Aorta (tissue), 5 donors: ENCODE data around the gene GABRG3. TPM values are rescaled to one million over a fixed set of nuclear protein-coding genes. Genes with fewer than 3 reads are reported as not detected.

ENCODE experiments used
- ATAC-seq: fragments of 200-7000 bp; cut with Tn5 transposase; one replicate; pipeline ENCODE4 v1.9.1; 2022; ENCODE audit warnings: moderate library complexity; ENCODE audit not compliant: low FRiP score
- DNase-seq, 2 donors: peaks; one replicate each; pipeline ENCODE4 v3.0.0-alpha.2; 2020
- H3K27ac ChIP-seq, 2 donors: one replicate each; pipeline ENCODE4 v1.5.1; 2013; ENCODE audit warnings: low read length in 2 of 2, mild to moderate bottlenecking in 2 of 2, moderate library complexity in 2 of 2, control low read depth in 1 of 2, inconsistent platforms in 1 of 2, low read depth in 1 of 2
- H3K27me3 ChIP-seq, 2 donors: one replicate each; pipeline ENCODE4 v1.6.1; 2013; ENCODE audit warnings: control low read depth in 1 of 2, low read length in 1 of 2, mild to moderate bottlenecking in 1 of 2, moderate library complexity in 1 of 2; ENCODE audit not compliant: insufficient read depth in 2 of 2, control insufficient read depth in 1 of 2
- H3K36me3 ChIP-seq, 2 donors: one replicate each; pipeline ENCODE4 v1.6.1; 2013; ENCODE audit warnings: control low read depth in 1 of 2, low read length in 1 of 2, mild to moderate bottlenecking in 1 of 2; ENCODE audit not compliant: insufficient read depth in 2 of 2, control insufficient read depth in 1 of 2
- H3K4me1 ChIP-seq, 2 donors: one replicate each; pipeline ENCODE4 v1.6.1; 2013; ENCODE audit warnings: low read length in 2 of 2, control low read depth in 1 of 2, mild to moderate bottlenecking in 1 of 2, moderate library complexity in 1 of 2; ENCODE audit not compliant: insufficient read depth in 2 of 2, control insufficient read depth in 1 of 2
- H3K4me3 ChIP-seq, 2 donors: one replicate each; pipeline ENCODE4 v1.5.1; 2013; ENCODE audit warnings: low read length in 2 of 2, control low read depth in 1 of 2, mild to moderate bottlenecking in 1 of 2
- H3K9me3 ChIP-seq: one replicate; pipeline ENCODE4 v1.6.1; 2013; ENCODE audit warnings: mild to moderate bottlenecking, low read length; ENCODE audit not compliant: control insufficient read depth
- WGBS, 2 donors: extraction: QIAGEN DNeasy Blood & Tissue Kit; methylation state at CpG; one replicate each; pipeline ENCODE4 v1.1.7; 2013; 5-methylcytosine and 5-hydroxymethylcytosine counted together
- intact Hi-C, 2 donors: fragments of 100-400 bp; cut with DNase I; formaldehyde crosslinking; loops; one replicate each; pipeline versions ENCODE4 v1.14.2 to v1.15.0; 2022
- polyA plus RNA-seq, 2 donors: library from polyadenylated mRNA; stranded (reverse); fragments of 200-250 nt; gene quantifications; one replicate each; pipeline ENCODE4 v1.2.3, GENCODE V29; 2013
- total RNA-seq, 2 donors: library from RNA; stranded (reverse); fragmentation: NEBNext Ultra II Directional; extraction: Animal tissue kit (Norgen Biotek cat#: 25700); gene quantifications; one replicate each; pipeline ENCODE4 v1.2.1, GENCODE V29; 2021
- donor health status: healthy with polysubstance abuse.
- donor health status: Bipolar disorder and iron deficiency.
- donor health status: DM: no; HTN: no; CAD: no.
- donor health status: DM: no; HTN: no; CAD: no.
- donor health status: DM: yes; HTN: yes; CAD: no.

Gene GABRG3
- total and polyA plus RNA-seq, 4 donors = not detected

DNA sequence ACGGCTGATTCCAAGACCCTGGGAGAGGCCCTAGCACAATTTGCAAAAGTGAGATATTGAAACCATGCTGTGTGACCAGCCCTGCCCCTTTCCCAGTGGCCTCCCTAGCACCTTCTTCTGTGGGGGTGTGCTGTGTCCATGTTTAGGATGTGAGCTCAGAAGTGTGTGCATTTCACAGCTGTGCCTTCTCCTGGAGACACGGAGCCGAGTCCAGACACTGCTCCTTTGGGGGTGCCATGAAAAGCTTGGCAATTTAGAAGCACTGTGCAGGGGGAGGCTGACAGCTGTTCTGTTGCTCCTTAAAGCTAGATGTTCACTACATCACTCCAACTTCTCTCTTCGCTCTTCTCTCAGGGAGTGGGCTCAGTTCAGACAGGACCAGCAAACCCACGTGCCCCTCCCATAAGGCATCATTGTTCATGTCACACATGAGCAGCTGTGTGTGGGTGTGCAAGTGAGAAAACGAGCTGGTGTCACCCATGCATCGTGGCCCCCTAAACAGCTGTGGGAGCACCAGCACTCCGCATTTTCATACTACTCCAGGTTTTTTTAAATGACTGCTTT is 492.6 kb downstream of the GABRG3 start:
- Histone ChIP-seq H3K4me1 (no peaks in the 10 kb centered on the region), H3K4me3 (no peak overlapping the region), H3K36me3 (no peaks in the 10 kb centered on the region), H3K27me3 (no peaks in the 10 kb centered on the region), H3K27ac (no peak overlapping the region), H3K9me3 (no peaks in the 10 kb centered on the region)
- intact Hi-C loops = no loop called here
- WGBS, 2 donors = 73 to 77% methylated on average over 8 of the region's 8 CpGs
- ATAC-seq (no peak), DNase-seq (no peak)

DNA sequence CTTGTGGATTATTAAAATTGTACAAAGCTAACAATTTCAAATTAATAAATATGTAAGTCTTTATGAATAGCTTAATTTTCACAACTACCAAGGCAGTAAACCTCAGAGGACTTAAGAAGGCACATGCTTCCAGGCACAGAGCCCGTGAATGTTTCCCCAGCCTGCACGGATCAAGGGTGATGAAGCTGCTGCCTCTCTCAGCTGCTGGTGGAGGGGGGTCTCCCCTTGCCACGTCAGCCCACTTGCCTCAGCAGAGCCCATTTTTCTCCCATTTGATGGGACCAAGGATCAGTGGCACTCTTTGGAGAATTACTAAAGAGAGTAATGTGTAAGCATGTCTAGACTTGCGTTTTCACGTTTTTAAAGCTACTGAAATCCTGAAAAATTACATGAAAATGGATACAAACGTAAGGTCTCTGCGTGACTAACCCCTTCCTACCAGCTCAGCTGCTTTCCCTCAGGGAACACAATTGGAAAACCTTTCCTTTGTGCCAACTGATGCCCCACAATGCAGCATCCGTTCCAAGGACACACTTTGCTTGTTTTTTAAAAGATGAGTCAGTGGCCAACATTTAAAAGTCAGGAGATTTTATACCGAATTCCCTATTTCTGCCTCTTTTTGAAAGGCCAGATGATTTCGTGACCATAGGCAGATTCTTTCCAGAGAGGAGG is 494.1 kb downstream of the GABRG3 start:
- Histone ChIP-seq H3K4me3 (no peak overlapping the region), H3K27ac (no peak overlapping the region), H3K27me3 (no peaks in the 10 kb centered on the region), H3K36me3 (no peaks in the 10 kb centered on the region), H3K9me3 (no peaks in the 10 kb centered on the region), H3K4me1 (no peaks in the 10 kb centered on the region)
- WGBS, 2 donors = 41 to 43% methylated on average over 10 of the region's 10 CpGs
- no peak for DNase-seq
- ATAC-seq = no peak
- intact Hi-C loops = no loop called here

DNA sequence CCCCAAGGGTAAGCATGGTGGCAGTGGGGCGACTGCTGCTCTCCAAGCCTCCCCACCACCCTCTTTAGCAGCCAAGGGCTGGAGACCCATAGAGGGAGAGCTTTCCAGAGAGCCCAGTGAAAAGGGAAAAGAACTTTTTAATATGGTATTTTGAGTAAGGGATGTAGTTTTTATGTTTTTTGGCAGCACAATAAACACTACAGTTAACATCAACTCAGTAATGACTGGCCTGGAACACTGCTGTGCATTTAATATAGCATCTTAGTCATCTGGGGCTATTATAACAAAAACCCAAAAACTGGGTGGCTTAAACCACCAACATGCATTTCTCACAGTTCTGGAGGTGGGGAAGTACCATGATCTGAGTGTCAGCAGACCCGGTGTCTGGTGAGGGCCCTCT is 495.8 kb downstream of the GABRG3 start:
- no peaks in the 10 kb centered on the region for H3K27me3 ChIP-seq
- H3K9me3 ChIP-seq = no peaks in the 10 kb centered on the region
- no peak for DNase-seq
- H3K36me3 ChIP-seq = no peaks in the 10 kb centered on the region
- intact Hi-C loops = no loop called here
- no peak overlapping the region for H3K4me3 ChIP-seq
- WGBS, 2 donors = 84 to 85% methylated on average over 2 of the region's 2 CpGs
- no peak overlapping the region for H3K27ac ChIP-seq
- no peaks in the 10 kb centered on the region for H3K4me1 ChIP-seq
- peak; percentile 33 for ATAC-seq

DNA sequence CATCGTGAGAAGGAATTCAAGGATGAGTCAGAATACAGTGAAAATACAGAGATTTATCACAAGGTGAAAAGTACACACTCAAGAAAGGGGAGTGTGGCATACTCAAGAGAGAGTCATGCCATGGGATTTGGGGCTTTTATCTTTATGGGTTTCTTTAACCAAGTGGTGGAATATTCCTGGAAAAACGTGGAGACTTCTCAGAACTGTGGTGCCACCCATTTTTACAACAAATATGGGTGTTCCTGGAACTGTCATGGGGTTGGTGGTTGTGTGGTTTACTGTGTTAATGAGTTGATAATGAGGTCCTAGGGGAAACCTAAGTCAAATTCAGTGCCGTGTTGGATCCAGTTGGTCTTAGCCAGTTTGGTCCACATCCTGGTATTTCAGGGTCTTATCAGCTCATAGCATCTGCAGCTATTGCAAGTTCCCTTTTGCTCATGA is 497.2 kb downstream of the GABRG3 start:
- H3K4me1 ChIP-seq = no peaks in the 10 kb centered on the region
- H3K36me3 ChIP-seq = no peaks in the 10 kb centered on the region
- 55 to 57% methylated on average over 3 of the region's 3 CpGs for WGBS, 2 donors
- ATAC-seq (no peak), DNase-seq (no peak)
- H3K27me3 ChIP-seq = no peaks in the 10 kb centered on the region
- intact Hi-C loops = no loop called here
- no peaks in the 10 kb centered on the region for H3K9me3 ChIP-seq
- no peak overlapping the region for H3K4me3 ChIP-seq
- H3K27ac ChIP-seq = no peak overlapping the region

DNA sequence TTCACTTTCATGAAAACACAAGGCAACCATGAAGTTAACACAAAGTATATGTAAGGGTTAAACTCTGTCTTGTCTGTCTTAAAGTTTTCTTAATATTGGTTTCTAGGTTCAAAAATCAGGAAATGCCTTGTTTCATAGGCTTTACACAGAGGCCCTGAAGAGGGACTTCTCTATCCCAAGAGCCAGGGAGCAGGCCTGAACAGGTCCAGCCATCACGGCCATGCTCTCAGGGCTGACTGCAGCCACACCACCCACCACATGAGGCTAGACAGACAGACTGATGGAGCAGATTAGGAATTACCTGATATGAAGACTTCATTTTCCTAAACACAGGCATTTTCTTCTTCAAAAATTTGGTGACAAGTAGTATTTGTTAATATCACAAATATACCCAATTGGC is 502.9 kb downstream of the GABRG3 start:
- H3K36me3 ChIP-seq = no peaks in the 10 kb centered on the region
- intact Hi-C loops = loop anchor here in 1 of 2 donors (10.0 kb wide), 1 partner anchor 61 kb away; no protein-coding TSS in a partner anchor

DNA sequence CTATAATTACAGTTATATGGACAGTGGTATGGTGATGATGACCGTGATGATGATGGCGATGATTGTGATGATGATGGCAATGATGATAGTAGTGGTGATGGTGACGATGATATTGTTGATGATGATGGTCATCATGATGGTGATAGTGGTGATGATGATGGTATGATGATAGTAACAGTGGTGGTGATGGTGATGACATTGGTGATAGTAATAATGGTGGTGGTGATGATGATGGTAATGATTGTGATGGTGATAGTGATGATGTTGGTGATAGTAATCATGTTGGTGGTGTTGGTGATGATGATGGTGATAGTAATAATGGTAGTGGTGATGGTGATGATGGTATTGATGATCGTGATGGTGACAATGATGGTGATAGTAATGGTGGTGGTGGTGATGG is 504.4 kb downstream of the GABRG3 start:
- Histone ChIP-seq H3K27ac (no peak overlapping the region), H3K36me3 (no peaks in the 10 kb centered on the region), H3K4me1 (peaks cover 0 to 1% of the 10 kb centered on the region in 2 donors), H3K4me3 (no peak overlapping the region), H3K27me3 (no peaks in the 10 kb centered on the region), H3K9me3 (no peaks in the 10 kb centered on the region)
- DNase-seq (no peak), ATAC-seq (no peak)
- intact Hi-C loops = loop anchor here in 1 of 2 donors (10.0 kb wide), 1 partner anchor 59 kb away; no protein-coding TSS in a partner anchor
- WGBS, 2 donors = 95 to 96% methylated on average over 4 of the region's 4 CpGs

More for the DNA sequence above, 502.9 kb downstream of the GABRG3 start:
- Histone ChIP-seq H3K4me3 (no peak overlapping the region), H3K27ac (no peak overlapping the region), H3K27me3 (no peaks in the 10 kb centered on the region), H3K9me3 (no peaks in the 10 kb centered on the region), H3K4me1 (no peaks in the 10 kb centered on the region)
- DNase-seq (no peak), ATAC-seq (no peak)
- 42 to 65% methylated on average over 1 of the region's 1 CpG for WGBS, 2 donors

DNA sequence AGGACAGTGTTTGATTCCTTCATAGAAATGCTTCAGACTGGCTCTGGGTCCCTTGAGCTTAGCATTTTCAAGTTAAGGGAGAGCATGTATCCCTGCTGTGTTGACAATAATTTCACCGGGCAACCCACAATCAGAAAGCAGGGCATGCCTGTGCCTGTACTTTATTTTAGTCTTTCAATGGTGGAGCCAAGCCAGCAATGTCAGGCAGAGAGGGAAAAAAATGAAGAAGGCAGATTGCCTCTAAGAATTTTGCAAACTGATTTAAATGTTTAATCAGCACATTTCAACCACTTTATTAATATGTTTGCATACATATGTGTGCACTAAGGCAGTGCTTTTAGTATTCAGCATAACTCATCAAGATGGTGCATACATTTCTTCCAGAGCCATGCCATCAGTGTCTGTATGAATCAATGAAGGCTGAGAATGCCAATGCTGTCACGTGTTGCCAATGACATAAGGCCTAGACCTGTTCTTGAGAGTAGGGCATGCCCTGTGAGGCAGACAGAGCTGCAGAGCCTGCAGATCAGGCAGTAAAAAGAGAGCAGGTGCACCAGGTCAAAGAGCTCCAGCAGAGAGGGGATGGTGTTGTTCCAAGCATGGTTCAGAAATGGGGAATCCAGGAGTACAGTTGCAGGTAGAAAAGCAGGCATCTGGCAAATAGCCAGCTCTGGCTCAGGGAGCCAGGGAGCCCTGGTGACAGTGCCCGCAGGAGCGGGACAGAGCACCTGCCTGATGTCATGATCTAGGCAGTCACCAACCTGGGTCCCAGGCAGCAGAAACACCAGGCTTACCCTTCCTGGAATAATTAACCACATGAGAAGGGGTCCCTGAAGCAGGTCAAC is 508.5 kb downstream of the GABRG3 start:
- 56 to 62% methylated on average over 4 of the region's 4 CpGs for WGBS, 2 donors
- DNase-seq (no peak), ATAC-seq (no peak)

DNA sequence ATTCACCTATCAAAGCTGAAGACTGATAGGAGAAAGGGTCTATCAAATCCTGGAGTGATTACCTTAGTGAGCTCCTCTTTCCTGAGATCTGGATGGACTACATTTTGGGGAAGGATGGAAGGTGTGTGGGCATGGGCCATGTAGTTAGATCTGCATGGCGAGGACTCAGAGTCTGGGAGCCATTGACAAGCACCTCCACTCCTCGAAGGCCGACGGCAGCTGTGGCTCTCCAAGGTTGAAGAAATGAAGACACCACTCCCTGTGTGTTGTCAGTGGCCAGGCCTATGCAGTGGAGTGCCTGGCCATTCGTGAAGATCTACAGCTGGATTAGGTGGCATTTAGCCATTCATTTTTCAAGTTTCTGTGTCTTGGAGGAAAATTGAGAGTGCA is 509.2 kb downstream of the GABRG3 start:
- WGBS, 2 donors = 84 to 94% methylated on average over 5 of the region's 5 CpGs
- no peaks in the 10 kb centered on the region for H3K36me3 ChIP-seq
- H3K9me3 ChIP-seq = no peaks in the 10 kb centered on the region
- H3K4me3 ChIP-seq = no peak overlapping the region
- no peak for ATAC-seq
- no peak overlapping the region for H3K27ac ChIP-seq
- no peak for DNase-seq
- intact Hi-C loops = no loop called here
- H3K27me3 ChIP-seq = no peaks in the 10 kb centered on the region
- peaks cover 0 to 1% of the 10 kb centered on the region in 2 donors for H3K4me1 ChIP-seq

More for the DNA sequence above, 508.5 kb downstream of the GABRG3 start:
- peaks cover 0 to 1% of the 10 kb centered on the region in 2 donors for H3K4me1 ChIP-seq
- H3K36me3 ChIP-seq = no peaks in the 10 kb centered on the region
- H3K27me3 ChIP-seq = no peaks in the 10 kb centered on the region
- H3K27ac ChIP-seq = no peak overlapping the region
- intact Hi-C loops = loop anchor here in 1 of 2 donors (10.0 kb wide), 1 partner anchor 55 kb away; no protein-coding TSS in a partner anchor
- no peak overlapping the region for H3K4me3 ChIP-seq
- H3K9me3 ChIP-seq = no peaks in the 10 kb centered on the region
